ENCODE data around the gene FGF1.

DNA sequence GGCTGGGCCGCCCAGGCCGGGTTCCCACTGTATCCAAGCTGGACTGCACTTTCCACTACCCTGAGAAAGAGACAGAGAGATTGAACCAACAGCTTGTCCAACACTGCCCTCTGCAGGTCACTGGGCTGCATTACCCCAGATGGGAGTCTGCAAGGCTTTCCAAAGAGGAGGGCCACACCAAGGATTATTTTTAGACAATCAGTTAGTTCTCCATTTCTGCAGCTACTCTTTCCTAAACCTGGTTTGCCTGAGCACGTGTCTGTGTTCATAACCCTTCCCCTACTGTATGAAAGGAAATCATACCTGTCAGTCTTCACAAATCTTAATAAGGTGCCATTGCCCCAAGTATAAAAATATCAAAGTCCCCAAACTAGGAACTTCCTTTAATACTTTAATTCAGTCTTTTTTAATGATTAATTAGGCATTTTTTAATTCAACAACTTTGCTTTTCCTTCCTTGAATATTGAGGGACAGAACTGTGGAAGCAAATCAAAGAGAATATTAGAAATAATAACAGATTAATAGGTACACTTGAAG lies 13.4 kb upstream of the FGF1 start:
- TF ChIP-seq HDGF (IDR thresholded peaks at IDR 0.05; ENCODE audit: borderline replicate concordance) (no peak), SP1 (IDR thresholded peaks at IDR 0.05) (no peak), ELF4 (IDR thresholded peaks at IDR 0.05) (no peak)
